DOHH2 (cell line): ENCODE results near the gene EHHADH.

Experiments used
- CTCF ChIP-seq: fragments of 200-600 bp; sonication (generic); IDR thresholded peaks from one replicate; pipeline ENCODE4 v1.5.1; 2014; ENCODE audit warnings: antibody characterized with exemption, mild to moderate bottlenecking, low read depth, low read length; ENCODE audit not compliant: poor library complexity, severe bottlenecking
- EZH2phosphoT487 ChIP-seq: fragments of 200-600 bp; sonication (generic); IDR thresholded peaks from 2 replicates; pipeline ENCODE4 v1.6.1; 2017; ENCODE audit warnings: borderline replicate concordance, mild to moderate bottlenecking, antibody characterized with exemption, low read length, moderate library complexity, mixed read lengths

- no peak for TF ChIP-seq CTCF
- TF ChIP-seq EZH2phosphoT487 = no peak
Observed at GRCh38 chr3:185251272-185251671, 2.6 kb downstream of the EHHADH start.
